Mucosa of gallbladder (tissue), 1 donor: ENCODE data around the gene FHOD3. TPM values are rescaled to one million over a fixed set of nuclear protein-coding genes. Genes with fewer than 3 reads are reported as not detected.

Experiments used
- DNase-seq: peaks from one replicate; pipeline ENCODE4 v3.0.0-alpha.2; 2020; ENCODE audit warnings: low spot score
- total RNA-seq: library from RNA; stranded (reverse); gene quantifications from one replicate; pipeline ENCODE4 v1.2.1, GENCODE V29; 2021
- donor health status: DM: no; HTN: no; CAD: no.

FHOD3 gene
- total RNA-seq, 1 donor from 2014 or later, result 24.9 TPM

DNA sequence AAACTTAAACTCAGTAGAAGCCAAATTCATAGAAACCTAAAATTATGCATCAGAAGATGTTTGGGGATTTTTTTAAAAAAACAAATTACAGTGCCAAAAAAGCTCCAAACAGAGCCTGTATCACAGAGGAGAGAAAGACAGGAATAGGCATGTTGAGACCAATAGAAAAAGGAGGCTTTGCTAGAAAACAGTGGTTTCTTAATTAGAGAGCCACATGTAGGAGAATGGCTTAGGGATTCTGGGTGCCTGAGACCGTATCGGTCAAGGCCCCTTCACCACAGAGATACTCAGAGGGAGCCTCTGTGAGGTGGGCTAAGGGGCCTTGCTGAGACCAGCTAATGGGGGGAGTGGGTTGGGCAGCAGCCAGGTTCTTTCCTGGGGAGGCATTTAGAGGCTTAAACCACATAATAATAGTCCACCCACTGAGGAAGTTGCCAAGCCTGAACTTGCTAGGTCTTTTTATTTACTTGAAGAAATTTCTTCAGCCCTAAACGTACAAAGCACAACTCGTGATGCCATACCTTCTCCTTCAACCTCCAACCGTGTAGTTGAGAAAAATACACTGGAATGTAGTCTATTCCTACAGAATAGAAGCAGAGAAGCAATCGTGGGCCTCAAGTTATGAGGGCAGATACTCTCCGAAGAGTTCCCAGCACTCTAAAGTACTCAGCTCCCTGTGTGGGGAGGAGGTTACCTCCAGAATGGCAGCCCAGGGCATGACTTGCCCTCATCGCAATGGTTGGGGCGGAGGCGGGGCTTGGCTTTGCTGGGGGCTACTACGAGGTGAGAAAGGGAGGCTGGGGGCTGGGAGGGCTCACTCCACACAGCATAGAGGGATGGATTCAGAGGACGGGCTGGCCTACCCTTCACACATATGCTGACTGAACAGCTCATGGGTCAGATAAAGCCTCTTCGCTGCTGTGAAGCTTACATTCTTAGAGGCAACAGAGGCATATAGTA, 293.4 kb downstream of the FHOD3 start:
- DNase-seq, result no peak

DNA sequence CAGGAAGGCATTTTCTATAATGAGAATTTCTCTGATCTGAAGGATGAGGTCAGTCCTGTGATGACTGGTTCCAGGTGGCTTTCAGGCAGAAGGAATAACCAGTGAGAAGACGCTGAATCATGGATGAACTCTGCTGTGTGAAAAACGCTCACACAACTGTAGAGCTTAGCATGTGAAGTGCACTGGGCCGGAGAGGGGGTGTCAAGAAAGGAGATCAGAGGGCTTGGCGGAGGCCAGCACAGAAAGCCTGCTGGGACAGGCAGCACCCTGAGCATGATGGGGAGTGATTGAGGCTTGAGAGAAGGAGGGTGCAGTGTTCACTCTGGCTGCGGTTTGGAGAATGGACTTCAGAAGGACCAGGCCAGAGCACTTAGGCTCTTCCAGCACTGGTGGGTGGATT, 294.8 kb downstream of the FHOD3 start:
- DNase-seq, result no peak

DNA sequence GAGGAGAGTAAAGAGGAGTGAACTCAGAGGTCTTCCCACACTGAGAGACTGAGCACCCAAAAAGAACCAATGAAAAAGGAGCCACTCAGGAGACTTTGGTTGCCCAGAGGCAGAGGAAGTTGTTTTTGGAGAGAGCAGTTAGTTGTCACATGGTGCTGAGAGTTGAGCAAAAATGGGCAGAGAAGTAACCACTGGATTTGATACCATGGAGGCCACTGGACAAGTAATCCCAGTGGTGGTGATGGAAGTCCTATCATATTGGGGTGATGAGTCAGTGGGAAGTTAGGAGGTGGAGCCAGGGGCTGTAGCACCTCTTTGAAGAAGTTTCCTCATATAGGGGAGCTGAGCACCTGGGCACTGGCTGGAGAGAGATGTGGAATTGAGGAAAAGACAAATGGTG, 295.5 kb downstream of the FHOD3 start:
- DNase-seq, result no peak

DNA sequence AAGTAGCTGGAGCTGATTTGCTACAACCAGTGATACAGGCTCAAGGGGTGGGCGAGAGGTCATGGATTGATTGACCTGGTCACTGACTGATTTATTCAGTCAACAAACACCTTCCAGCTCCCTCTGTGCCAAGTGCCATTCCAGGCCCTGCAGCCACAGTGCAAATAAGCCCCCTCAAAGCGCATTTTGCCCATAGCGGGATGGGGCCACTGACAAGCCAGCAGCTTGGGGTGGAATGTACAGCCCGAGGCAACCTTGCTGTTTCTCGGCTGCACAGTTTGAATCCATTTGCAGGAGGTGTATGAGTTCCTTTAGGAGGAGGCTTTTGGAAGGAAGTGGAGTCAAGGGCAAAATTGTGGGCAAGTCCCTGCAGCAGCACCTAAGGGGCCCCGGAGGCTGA, 296.1 kb downstream of the FHOD3 start:
- DNase-seq, result no peak

DNA sequence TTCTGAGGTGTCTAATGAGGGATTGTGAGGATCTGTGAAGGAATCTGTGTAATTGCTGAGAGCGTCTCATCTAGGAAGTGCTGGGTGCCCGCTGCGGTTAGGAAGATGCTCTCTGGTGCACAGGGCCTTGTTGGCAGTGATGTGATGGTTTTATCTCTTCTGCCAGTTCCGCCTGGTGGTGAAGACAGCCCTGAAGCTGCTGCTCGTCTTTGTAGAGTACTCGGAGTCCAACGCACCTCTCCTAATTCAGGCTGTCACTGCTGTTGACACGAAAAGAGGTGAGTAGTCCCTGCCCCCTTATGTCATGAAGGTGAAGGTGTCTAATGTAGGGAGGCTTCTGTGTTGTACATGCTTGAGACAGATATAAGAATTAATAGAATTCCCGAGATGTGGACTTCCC, 297.1 kb downstream of the FHOD3 start:
- DNase-seq, result no peak

DNA sequence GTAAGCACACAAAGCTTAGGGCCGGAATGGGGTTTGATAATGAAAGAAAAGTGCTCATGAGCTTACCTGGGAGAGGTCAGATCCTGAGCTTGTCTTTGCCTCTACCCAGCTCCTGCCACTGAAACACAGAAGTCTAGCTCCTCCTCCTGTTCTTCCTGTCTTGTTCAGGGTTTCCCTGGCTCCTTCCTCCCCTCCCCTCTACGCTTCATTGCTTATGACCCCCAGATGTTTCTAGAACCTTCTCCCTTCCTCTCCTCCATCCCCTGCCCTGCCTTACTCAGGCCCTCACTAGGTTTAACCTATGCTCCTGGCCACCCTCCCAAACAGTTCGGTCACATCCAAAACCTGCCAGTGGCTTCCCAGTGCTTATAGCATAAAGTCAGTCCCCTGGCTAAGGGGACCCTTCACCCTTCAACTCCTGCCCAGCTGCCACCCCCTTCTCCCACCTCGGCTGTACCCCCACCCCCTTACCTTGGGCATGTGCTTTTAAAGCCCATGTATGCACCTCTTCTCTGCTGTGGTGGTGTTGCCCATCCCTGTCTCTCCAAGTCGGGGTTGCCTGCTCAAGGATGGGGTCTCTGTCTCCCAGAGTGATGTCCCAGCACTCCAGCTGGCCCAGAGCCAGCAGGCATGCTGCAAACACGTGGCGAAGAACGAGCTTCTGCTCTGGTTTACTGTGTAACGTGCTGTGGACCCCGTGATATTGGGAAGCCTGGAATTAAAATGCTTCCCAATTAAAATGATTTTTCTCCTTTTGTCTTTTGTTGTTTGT, 297.7 kb downstream of the FHOD3 start:
- DNase-seq, result peak; percentile 9

DNA sequence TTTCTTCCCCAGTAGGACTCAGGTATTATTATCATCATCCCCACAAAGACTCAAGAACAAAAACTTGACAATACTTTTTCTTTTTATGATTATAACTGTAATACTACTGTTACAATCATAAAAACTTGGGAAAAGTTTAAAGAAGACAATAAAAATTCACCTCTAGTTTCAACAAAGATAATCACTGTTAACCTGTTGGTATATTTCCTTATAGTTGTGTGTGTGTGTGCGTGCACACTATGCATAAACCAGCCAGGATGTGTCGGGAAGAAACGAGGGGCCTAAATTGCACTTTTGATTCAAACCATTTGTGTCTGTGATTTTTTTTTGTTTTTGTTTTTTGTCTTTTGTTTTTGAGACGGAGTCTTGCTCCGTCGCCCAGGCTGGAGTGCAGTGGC, 298.3 kb downstream of the FHOD3 start:
- DNase-seq, result no peak

DNA sequence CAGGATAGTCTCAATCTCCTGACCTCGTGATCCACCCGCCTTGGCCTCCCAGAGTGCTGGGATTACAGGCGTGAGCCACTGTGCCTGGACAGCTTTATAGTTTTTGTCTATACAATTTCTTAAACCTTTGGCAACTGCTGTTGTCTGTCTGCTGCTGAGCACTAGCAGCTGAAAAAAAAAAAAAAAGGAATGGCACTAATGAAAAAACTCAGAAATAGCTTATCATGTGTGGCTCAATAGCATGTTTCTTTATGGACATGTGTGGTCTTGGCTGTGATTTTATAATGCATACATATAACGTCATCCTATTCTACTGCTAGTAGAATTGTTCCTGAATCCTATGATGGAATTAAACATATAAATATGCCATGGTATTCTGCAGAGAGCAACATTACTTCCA, 300.1 kb downstream of the FHOD3 start:
- DNase-seq, result no peak

DNA sequence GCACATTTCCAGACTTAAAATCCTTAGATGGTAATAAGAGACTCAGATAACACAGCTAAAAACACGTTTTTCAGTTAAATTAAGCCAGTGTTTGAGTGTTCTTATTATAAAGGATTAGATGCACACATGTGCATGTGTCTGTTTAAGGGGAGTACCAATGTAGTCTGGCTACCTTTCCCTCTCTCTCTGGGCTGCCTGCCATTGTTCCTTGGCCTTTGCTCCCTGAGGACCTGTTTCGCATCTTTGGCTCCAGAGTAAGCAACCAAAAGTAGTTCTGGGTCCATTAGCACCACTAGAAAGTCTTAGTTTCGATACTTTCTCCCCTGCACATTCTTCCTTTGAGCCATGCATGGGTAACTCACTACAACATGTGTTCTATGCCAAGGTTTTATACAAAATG, 303.0 kb downstream of the FHOD3 start:
- peak; percentile 10 for DNase-seq

DNA sequence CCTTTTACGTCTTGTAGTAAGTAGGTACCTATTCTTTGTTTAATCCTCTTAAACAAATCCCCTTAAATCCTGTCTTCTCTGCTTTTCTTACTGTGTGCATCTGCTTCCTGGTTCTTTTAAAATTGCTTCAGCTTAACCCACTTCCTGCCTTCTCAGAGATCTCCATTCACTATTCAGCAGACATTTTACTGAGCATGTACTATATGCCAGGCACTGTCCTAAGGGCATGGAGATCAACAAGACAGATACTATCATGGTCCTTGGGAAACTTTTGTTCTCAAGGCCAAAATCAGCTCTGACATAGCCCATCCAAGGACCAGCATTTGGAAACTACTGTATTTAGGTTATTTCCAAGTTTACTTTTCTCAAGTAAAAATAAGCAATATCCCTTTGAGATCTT, 303.8 kb downstream of the FHOD3 start:
- DNase-seq, result no peak

DNA sequence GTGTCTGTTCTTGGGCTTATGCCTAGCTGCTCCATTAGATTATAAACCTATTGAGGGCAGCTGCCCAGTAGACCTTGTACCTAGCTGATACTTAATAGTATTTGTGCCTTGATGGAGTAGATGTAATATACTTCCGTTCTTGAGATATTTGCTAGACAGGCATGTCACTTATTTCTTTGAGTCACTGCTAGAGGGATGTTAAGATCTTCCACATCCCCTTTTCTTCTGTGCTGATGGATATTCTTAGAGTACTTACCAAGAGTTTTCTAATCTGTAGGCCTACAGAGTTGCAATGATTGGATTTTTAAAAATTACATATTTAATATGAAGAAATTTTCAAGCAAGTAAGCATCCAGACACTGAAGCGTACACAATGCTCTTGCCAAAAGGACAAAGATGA, 304.6 kb downstream of the FHOD3 start:
- no peak for DNase-seq

DNA sequence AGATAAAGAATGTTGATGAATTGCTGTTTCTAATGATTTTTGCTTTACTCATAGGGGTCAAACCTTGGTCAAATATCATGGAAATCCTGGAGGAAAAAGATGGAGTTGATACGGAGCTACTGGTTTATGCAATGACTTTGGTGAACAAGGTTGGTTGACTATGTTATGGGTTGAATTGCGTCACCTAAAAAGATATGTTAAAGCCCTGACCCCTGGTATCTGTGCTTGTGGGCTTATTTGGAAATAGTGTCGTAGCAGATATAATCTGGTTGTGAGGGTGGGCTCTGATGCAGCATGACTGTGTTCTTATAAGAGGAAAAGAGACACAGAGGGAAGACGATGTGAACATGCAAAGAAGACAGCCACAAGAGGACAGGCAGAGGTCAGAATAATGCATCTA, 305.1 kb downstream of the FHOD3 start:
- no peak for DNase-seq

DNA sequence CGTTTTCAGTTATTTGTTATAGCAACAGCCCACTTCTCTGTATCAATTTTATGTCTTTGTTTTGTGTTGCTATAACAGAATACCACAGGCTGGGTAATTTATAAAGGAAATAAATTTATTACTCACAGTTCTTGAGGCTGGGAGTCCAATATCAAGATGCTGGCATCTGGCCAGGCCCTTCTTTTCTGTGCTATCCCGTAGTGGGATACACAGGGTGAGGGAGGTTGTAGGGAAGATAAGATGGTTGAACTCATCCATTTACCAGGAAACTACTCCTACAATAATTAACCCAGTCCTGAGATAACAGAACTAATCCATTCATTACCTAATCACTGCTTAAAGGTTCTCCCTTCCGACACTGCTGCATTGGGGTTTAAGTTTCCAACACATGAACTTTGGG, 310.6 kb downstream of the FHOD3 start:
- DNase-seq, result peak; percentile 83

DNA sequence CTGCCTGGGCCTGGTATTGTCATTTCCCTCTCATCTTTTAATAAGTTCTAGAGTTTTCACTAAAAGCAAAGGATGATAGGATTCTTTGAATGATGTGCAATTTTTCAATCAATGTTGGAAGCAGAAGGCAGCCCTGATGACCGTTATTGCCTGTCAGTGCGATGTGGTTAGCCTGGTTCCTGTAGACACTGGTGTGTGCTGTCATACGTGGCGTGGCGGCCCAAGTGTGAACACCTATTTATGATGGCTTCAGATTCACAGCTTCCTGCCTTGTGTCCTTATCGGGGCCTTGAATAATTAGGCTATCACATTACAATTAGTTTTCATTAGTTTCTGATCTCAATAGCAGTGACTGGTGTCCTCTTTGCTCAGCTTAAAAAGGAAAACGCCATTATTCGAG, 312.7 kb downstream of the FHOD3 start:
- no peak for DNase-seq

DNA sequence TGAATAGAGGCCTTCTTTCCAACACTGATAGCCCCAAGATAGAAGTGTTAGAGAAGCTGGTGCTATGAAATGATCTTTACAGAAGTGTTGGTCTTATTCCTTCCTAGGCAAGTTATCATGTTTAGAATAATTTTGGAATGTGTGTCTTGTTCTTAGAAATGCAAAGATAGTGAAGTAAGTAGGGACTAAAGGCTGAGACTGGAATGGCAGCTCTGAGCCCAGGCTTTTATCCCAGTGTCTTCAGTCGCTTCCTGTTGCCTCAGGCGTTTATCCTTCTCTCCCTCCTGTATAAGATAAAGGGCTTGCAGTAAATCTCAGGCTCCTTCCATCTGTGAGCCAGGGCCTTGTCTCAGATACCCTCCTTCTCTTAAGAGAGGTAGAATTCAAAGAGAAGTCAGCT, 313.1 kb downstream of the FHOD3 start:
- no peak for DNase-seq

DNA sequence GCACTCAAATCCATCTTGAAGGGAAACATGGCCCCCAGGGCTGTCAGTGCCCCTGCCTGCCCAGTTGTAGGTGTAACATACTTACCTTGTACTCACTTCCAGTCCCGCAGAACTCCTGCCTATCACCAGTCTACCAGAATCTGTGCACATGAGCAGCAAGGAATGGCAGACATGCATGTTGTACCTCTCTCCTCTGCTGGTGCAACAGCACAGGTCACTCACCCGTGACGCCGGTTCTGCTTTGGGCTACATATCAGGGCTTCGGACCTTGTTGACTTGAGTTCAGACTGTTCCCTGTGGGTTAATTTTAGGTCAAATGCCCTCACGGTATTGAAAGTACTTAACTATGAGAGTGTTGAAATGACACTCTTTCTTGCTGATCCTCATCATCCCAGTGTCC, 315.6 kb downstream of the FHOD3 start:
- DNase-seq, result no peak

DNA sequence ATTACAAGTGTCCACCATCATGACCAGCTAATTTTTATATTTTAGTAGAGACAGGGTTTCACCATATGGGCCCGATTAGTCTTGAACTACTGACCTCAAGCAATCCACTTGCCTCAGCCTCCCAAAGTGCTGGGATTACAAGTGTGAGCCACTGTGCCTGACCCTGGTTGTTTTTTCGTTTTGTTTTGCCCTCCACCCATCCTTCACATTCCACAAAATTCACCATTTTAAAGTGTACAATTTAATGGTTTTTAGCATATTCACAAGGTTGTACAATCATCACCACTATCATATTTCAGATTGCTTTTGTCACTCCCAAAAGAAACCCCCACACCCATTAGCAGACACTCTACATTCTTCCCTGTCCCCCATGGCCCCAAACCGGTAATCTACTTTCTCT, 316.3 kb downstream of the FHOD3 start:
- DNase-seq, result no peak

DNA sequence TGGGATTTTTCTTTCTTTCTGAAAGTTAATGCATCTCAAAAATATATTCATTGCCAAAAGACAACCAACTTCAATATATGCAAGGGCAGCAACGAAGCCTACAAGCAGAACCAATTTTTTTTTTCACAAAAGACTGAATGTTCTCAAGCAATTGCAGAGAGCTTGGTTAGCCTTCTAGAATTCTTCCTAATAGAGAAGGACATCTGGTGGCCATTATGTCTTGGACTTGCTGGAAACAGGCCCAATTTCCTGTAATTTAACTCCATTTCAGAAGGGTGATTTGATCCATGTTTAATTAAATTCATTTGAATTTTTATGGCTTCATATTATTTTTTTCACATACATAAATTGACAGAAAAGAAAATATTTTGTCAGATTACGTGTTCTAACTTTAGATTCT, 323.3 kb downstream of the FHOD3 start:
- DNase-seq, result no peak

DNA sequence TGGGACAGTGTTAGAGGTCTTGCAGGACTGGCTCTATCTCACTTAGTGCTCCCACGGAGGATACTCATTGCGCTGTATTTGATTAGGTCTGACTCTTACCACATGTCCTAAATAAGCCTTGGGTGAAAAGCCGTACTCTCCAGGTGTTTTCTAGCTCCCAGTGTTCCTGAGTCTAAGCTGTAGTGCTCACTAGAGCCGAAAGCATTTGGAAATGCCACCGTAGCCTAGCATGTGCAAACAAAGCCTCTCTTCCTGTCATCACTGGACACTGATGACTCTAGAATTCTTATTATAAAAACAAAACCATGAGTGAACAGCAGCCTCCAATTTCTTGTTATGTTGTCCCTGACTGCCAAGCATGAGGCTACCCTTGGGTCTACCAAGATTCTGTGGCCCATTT, 325.1 kb downstream of the FHOD3 start:
- no peak for DNase-seq

DNA sequence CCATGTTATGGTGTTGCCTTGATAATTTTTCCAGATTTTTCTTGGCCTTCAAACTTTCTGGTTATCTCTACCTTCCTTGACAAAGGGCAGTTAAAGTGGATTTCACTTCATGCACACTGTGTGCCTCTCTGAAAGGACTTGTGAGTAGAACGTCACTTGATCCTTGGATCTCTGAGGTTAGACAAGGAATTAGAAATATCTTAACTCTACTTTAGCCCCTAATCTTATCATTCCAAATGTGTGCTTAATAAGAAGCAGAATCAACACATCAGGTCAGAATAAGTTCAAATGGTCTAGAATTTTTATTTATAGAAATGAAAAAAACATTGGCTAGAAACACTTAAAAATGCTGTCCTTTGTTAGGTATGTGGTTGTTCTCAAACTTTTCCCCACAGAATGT, 325.6 kb downstream of the FHOD3 start:
- no peak for DNase-seq

DNA sequence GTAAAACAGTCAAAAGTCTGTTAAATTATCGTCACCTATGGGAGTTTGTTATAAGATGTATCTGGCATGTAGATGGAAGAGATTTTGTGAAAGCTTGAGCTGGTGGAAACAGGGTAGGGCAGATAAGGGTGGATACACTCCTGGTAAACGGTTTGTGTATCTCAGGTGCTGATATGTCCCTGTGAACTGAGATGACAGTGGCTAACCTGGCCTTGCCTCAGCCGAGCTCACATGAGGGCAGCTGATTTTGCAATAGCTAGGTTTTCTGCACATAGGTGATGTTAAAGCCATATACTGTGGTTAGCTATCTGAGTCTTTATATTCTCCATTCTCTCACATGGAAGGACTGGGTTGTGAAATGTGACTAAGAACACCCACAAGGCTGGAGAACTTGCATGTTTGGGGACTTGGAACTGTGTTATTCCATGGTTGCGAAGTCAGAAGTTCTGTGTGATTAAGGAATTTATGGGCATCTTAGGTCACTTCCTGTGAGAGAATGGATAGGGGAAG, 326.2 kb downstream of the FHOD3 start:
- no peak for DNase-seq

DNA sequence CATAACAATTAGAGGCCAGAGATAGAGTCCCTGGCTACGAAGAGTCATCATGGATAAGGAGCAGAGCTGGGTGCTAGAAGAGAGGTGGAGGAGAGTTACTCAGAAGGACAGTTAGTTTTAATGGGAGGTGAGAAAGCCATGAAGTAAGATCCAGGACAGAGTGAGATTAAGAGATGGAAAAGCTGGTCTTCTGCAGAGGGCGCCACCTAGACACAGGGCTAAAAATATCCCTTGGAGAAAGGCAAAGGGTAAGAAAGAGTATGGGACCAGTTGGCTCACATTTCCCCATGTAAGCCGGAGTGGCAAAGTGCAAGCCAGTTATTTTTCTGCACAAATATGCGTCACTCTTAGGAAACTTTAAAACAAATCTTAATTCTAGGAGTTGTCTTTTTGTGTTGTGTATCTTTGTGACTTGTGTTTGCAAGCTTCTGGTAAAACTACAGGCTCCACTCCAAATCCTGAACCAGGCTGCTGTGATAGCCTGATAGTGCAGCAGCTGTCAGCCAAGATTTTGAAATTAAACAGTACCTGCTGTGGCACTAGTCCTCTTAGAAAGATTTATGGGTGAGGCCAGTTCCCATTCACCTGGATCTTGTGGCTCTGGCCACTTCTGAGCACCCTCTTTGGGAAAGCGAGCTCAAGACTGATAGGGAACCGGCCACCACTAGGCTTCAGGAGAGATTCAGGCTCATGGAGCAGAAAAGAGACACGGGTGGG, 327.1 kb downstream of the FHOD3 start:
- no peak for DNase-seq
